Measurements from ENCODE around the gene PKD2. TPM values are rescaled to one million over a fixed set of nuclear protein-coding genes. Genes with fewer than 3 reads are reported as not detected.
A peak's percentile ranks its signal among the peaks of the same experiment; 100 is the strongest.
"Not testable (repeated sequence)": the region's sequence is repeated elsewhere in the genome, so short reads cannot be mapped to it uniquely, and the experiment has no call there.

Gene PKD2
- total RNA-seq, 6 experiments from 2014 or later: 67.8 to 103 (median 70.4) TPM

- Mint-ChIP-seq H3K4me3 (no peak overlapping the region), H3K9me3 (no peaks in the 10 kb centered on the region), H3K36me3 (ENCODE audit: low read depth) (peaks cover 46% of the 10 kb centered on the region), H3K27me3 (ENCODE audit: insufficient read depth) (no peaks in the 10 kb centered on the region; the same call in 1 of the 2 replicates), H3K4me1 (ENCODE audit: low read depth) (peaks cover 86% of the 10 kb centered on the region), H3K27ac (peak overlapping the region; percentile 90)
- DNase-seq: no peak
- TF ChIP-seq CTCF (IDR thresholded peaks at IDR 0.05): no peak
These were observed 8.3 kb downstream of the PKD2 start for GRCh38 chr4:88015659-88016295.

- peak overlapping the region; percentile 90 for H3K27ac Mint-ChIP-seq
- no peaks in the 10 kb centered on the region for H3K27me3 Mint-ChIP-seq (ENCODE audit: insufficient read depth)
These were observed 10.3 kb downstream of the PKD2 start for GRCh38 chr4:88017516-88018297.

GRCh38 chr4:88018466-88018865 is 11.0 kb downstream of the PKD2 start:
- Mint-ChIP-seq H3K27me3 (ENCODE audit: insufficient read depth) (no peaks in the 10 kb centered on the region), H3K4me3 (peak overlapping the region; percentile 66), H3K36me3 (ENCODE audit: low read depth) (peaks cover 57% of the 10 kb centered on the region), H3K9me3 (no peaks in the 10 kb centered on the region), H3K27ac (peak overlapping the region; percentile 90), H3K4me1 (ENCODE audit: low read depth) (peaks cover 78% of the 10 kb centered on the region)
- no peak for DNase-seq
- TF ChIP-seq CTCF (IDR thresholded peaks at IDR 0.05): no peak

More at GRCh38 chr4:88017516-88018297, 10.3 kb downstream of the PKD2 start:
- Mint-ChIP-seq H3K9me3 (no peaks in the 10 kb centered on the region), H3K36me3 (ENCODE audit: low read depth) (peaks cover 58% of the 10 kb centered on the region), H3K4me1 (ENCODE audit: low read depth) (peaks cover 79% of the 10 kb centered on the region), H3K4me3 (peak overlapping the region; percentile 66)
- DNase-seq: peak; percentile 96
- no peak for TF ChIP-seq CTCF (IDR thresholded peaks at IDR 0.05)

- TF ChIP-seq CTCF (IDR thresholded peaks at IDR 0.05): no peak
- peaks cover 66% of the 10 kb centered on the region for H3K36me3 Mint-ChIP-seq (ENCODE audit: low read depth)
These were observed 14.4 kb downstream of the PKD2 start for GRCh38 chr4:88021824-88022223.

GRCh38 chr4:88022289-88022688 is 14.9 kb downstream of the PKD2 start:
- Mint-ChIP-seq H3K27ac (peak overlapping the region; percentile 32; the same call in 1 of the 2 replicates), H3K36me3 (ENCODE audit: low read depth) (peaks cover 69% of the 10 kb centered on the region), H3K4me3 (no peak overlapping the region), H3K9me3 (peaks cover 21% of the 10 kb centered on the region), H3K4me1 (ENCODE audit: low read depth) (peaks cover 61% of the 10 kb centered on the region), H3K27me3 (ENCODE audit: insufficient read depth) (no peaks in the 10 kb centered on the region; the same call in 1 of the 2 replicates)
- DNase-seq: no peak
- TF ChIP-seq CTCF (IDR thresholded peaks at IDR 0.05): no peak

More at GRCh38 chr4:88021824-88022223, 14.4 kb downstream of the PKD2 start:
- H3K27ac Mint-ChIP-seq: peak overlapping the region; percentile 32; the same call in 1 of the 2 replicates
- no peaks in the 10 kb centered on the region; the same call in 1 of the 2 replicates for H3K27me3 Mint-ChIP-seq (ENCODE audit: insufficient read depth)
- H3K9me3 Mint-ChIP-seq: peaks cover 21% of the 10 kb centered on the region
- DNase-seq: no peak
- peaks cover 61% of the 10 kb centered on the region for H3K4me1 Mint-ChIP-seq (ENCODE audit: low read depth)
- H3K4me3 Mint-ChIP-seq: no peak overlapping the region

- peak overlapping the region; percentile 24; the same call in 1 of the 2 replicates for H3K4me3 Mint-ChIP-seq
- DNase-seq; H3K27me3 Mint-ChIP-seq (ENCODE audit: insufficient read depth): not testable (repeated sequence)
- H3K4me1 Mint-ChIP-seq (ENCODE audit: low read depth): peaks cover 70% of the 10 kb centered on the region
- H3K36me3 Mint-ChIP-seq (ENCODE audit: low read depth): peaks cover 79% of the 10 kb centered on the region
- peaks cover 31% of the 10 kb centered on the region for H3K9me3 Mint-ChIP-seq
- H3K27ac Mint-ChIP-seq: peak overlapping the region; percentile 55
These were observed 18.6 kb downstream of the PKD2 start for GRCh38 chr4:88025868-88026661.

Measured in HFFc6 (cell line).